ENCODE data around the gene E2F6. TPM values are rescaled to one million over a fixed set of nuclear protein-coding genes. Genes with fewer than 3 reads are reported as not detected.

Gene E2F6
- polyA plus RNA-seq, 1 of the 3 experiments (the other 2 are of a cell fraction), result 15.3 TPM

- Histone ChIP-seq H3F3A (replicated peaks; ENCODE audit: insufficient read depth) (no peaks in the 10 kb centered on the region), H3K9ac (no peak overlapping the region), H2AFZ (ENCODE audit: low read depth) (peak overlapping the region; percentile 56; the same call in 1 of the 2 replicates), H3K27ac (ENCODE audit: low read depth in 2 of 2, low read length in 1 of 2) (peak overlapping the region in 1 of 2 experiments; percentile 82; a peak in 2 of 4 replicates), H3K4me1 (ENCODE audit: control insufficient read depth in 1 of 2, insufficient read depth in 2 of 2, low read depth in 1 of 2, low read length in 1 of 2) (peaks cover 0 to 6% of the 10 kb centered on the region in 2 experiments; a peak in 1 of 4 replicates), H3K4me3 (ENCODE audit: low read depth in 2 of 2, low read length in 1 of 2) (peak overlapping the region; percentile 62 to 67; a peak in 3 of 4 replicates), H3K79me2 (ENCODE audit: insufficient read depth) (no peaks in the 10 kb centered on the region), H3K9me2 (no peaks in the 10 kb centered on the region), H3K36me3 (replicated peaks in 1 of 2; ENCODE audit: control insufficient read depth in 1 of 2, insufficient read depth in 2 of 2, low read length in 1 of 2) (no peaks in the 10 kb centered on the region), H4K20me1 (ENCODE audit: insufficient read depth) (no peaks in the 10 kb centered on the region), H3K9me3 (no peaks in the 10 kb centered on the region), H3K4me2 (peak overlapping the region; percentile 83), H3K27me3 (ENCODE audit: insufficient read depth) (peaks cover 17% of the 10 kb centered on the region; the same call in 1 of the 2 replicates)
- no peak for TF ChIP-seq RCOR1 (IDR thresholded peaks at IDR 0.05; ENCODE audit: low read length)
- ChIA-PET POLR2A (interaction anchor here (0.6 to 2.5 kb wide), 5 partner anchors 8 to 110 kb away, joined by 3 to 16 read pairs (median 4); partner anchors contain the start of gene E2F6), CTCF (interaction anchor here (0.7 to 13.2 kb wide), 14 partner anchors 8 to 352 kb away, joined by 3 to 708 read pairs (median 5); partner anchors contain the start of genes E2F6 and GREB1)
- DNase-seq, result no peak
- 65% methylated on average over 7 of the region's 7 CpGs for WGBS (ENCODE audit: low lambda C conversion rate)
These were observed 18.1 kb upstream of the E2F6 start for GRCh38 chr2:11483806-11484617.

GRCh38 chr2:11482473-11483035 lies 16.6 kb upstream of the E2F6 start:
- H3K27ac ChIP-seq (ENCODE audit: low read depth in 2 of 2, low read length in 1 of 2), result peak overlapping the region in 1 of 2 experiments; percentile 82; a peak in 2 of 4 replicates
- no peaks in the 10 kb centered on the region for H4K20me1 ChIP-seq (ENCODE audit: insufficient read depth)
- H3K79me2 ChIP-seq (ENCODE audit: insufficient read depth), result no peaks in the 10 kb centered on the region
- no peaks in the 10 kb centered on the region for H3F3A ChIP-seq (replicated peaks; ENCODE audit: insufficient read depth)
- CTCF ChIA-PET, result interaction anchor here (0.6 to 13.2 kb wide), 11 partner anchors 16 to 350 kb away, joined by 3 to 708 read pairs (median 6); partner anchors contain the start of genes E2F6 and GREB1
- H2AFZ ChIP-seq (ENCODE audit: low read depth), result peak overlapping the region; percentile 56; the same call in 1 of the 2 replicates
- no peaks in the 10 kb centered on the region for H3K9me2 ChIP-seq
- no peaks in the 10 kb centered on the region for H3K9me3 ChIP-seq
- peak overlapping the region; percentile 23; the same call in 1 of the 2 replicates for H3K9ac ChIP-seq
- WGBS (ENCODE audit: low lambda C conversion rate), result 14% methylated on average over 17 of the region's 70 CpGs
- peak; percentile 99 for DNase-seq
- POLR2A ChIA-PET, result interaction anchor here (0.6 to 2.5 kb wide), 5 partner anchors 17 to 102 kb away, joined by 4 to 16 read pairs (median 4); partner anchors contain the start of gene E2F6
- H3K36me3 ChIP-seq (replicated peaks in 1 of 2; ENCODE audit: control insufficient read depth in 1 of 2, insufficient read depth in 2 of 2, low read length in 1 of 2), result no peaks in the 10 kb centered on the region
- H3K4me3 ChIP-seq (ENCODE audit: low read depth in 2 of 2, low read length in 1 of 2), result peak overlapping the region; percentile 62 to 67
- H3K4me2 ChIP-seq, result peak overlapping the region; percentile 83
- peaks cover 0 to 6% of the 10 kb centered on the region in 2 experiments; a peak in 1 of 4 replicates for H3K4me1 ChIP-seq (ENCODE audit: control insufficient read depth in 1 of 2, insufficient read depth in 2 of 2, low read depth in 1 of 2, low read length in 1 of 2)
- H3K27me3 ChIP-seq (ENCODE audit: insufficient read depth), result peaks cover 17% of the 10 kb centered on the region; the same call in 1 of the 2 replicates
- TF ChIP-seq POLR2AphosphoS5 (IDR thresholded peaks at IDR 0.05; ENCODE audit: low read depth, low read length), result no peak
- peak; percentile 25; the same call in 1 of the 2 replicates for TF ChIP-seq JUND (IDR thresholded peaks at IDR 0.05)
- peak; percentile 15; the same call in 1 of the 2 replicates for TF ChIP-seq FOXJ3 (CRISPR knock-in tag; IDR thresholded peaks at IDR 0.05)
- no peak for TF ChIP-seq REST (IDR thresholded peaks at IDR 0.05; ENCODE audit: low read depth, low read length)
- TF ChIP-seq RCOR1 (IDR thresholded peaks at IDR 0.05; ENCODE audit: low read length), result peak; percentile 79
- TF ChIP-seq ELF1 (IDR thresholded peaks at IDR 0.05), result no peak
- peak in 1 of 2 experiments; percentile 53; a peak in 1 of 4 replicates for TF ChIP-seq EP300 (IDR thresholded peaks at IDR 0.05; ENCODE audit: borderline replicate concordance in 1 of 2, low read depth in 1 of 2, low read length in 1 of 2)
- TF ChIP-seq RAD21 (IDR thresholded peaks at IDR 0.05; ENCODE audit: low read length), result peak; percentile 30; the same call in 1 of the 2 replicates
- TF ChIP-seq ZBTB33 (IDR thresholded peaks at IDR 0.05; ENCODE audit: borderline replicate concordance, low read depth), result no peak
- no peak for TF ChIP-seq USF2 (IDR thresholded peaks at IDR 0.05; ENCODE audit: borderline replicate concordance, low read depth, low read length)
- TF ChIP-seq RFX5 (IDR thresholded peaks at IDR 0.05; ENCODE audit: low read length), result peak; percentile 85
- TF ChIP-seq GABPA (IDR thresholded peaks at IDR 0.05; ENCODE audit: low read depth), result no peak
- TF ChIP-seq SMC3 (IDR thresholded peaks at IDR 0.05; ENCODE audit: low read depth, low read length), result peak; percentile 15; the same call in 1 of the 2 replicates
- peak; percentile 94 for TF ChIP-seq CHD2 (IDR thresholded peaks at IDR 0.05; ENCODE audit: low read length, partially characterized antibody)
- TF ChIP-seq IRF3 (IDR thresholded peaks at IDR 0.05; ENCODE audit: low read depth, low read length), result no peak

Data from SK-N-SH (cell line).